Measurements from ENCODE around the gene HMG20B.

The HMG20B gene

GRCh38 chr19:3585301-3586126, 12.8 kb downstream of the HMG20B start, which contains the start of gene GIPC3:
TSS of gene GIPC3 (plus strand) at chr19:3585478. CDS start at chr19:3585598, 120 bp downstream.
- DNase-seq = no peak

GRCh38 chr19:3586127-3586626, 13.4 kb downstream of the HMG20B start:
- DNase-seq = no peak

GRCh38 chr19:3586707-3587346, 14.1 kb downstream of the HMG20B start:
- DNase-seq = no peak

- DNase-seq = no peak
These were observed 16.7 kb downstream of the HMG20B start for GRCh38 chr19:3589439-3589838.

GRCh38 chr19:3589949-3590348, 17.2 kb downstream of the HMG20B start:
- no peak for DNase-seq

GRCh38 chr19:3590991-3591659, 18.4 kb downstream of the HMG20B start:
- no peak for DNase-seq

- DNase-seq = no peak
These were observed 19.3 kb downstream of the HMG20B start for GRCh38 chr19:3591876-3592613.

- DNase-seq = no peak
These were observed 20.4 kb downstream of the HMG20B start for GRCh38 chr19:3593156-3593555.

- no peak for DNase-seq
These were observed 22.8 kb downstream of the HMG20B start for GRCh38 chr19:3595521-3596061.

- no peak for DNase-seq
These were observed 27.0 kb downstream of the HMG20B start for GRCh38 chr19:3599776-3600187.

GRCh38 chr19:3601021-3601420, 28.3 kb downstream of the HMG20B start:
- no peak for DNase-seq

GRCh38 chr19:3603121-3603811, 30.5 kb downstream of the HMG20B start:
- DNase-seq = no peak

GRCh38 chr19:3604227-3604986, 31.7 kb downstream of the HMG20B start:
- DNase-seq = no peak

- DNase-seq = no peak
These were observed 32.2 kb downstream of the HMG20B start for GRCh38 chr19:3604987-3605343.

- no peak for DNase-seq
These were observed 32.6 kb downstream of the HMG20B start for GRCh38 chr19:3605361-3605760.

GRCh38 chr19:3605770-3606169, 33.0 kb downstream of the HMG20B start:
- DNase-seq = no peak

- no peak for DNase-seq
These were observed 33.5 kb downstream of the HMG20B start for GRCh38 chr19:3606174-3606689.

- no peak for DNase-seq
These were observed 34.0 kb downstream of the HMG20B start, which contains the start of gene TBXA2R for GRCh38 chr19:3606690-3607289. TSS of gene TBXA2R (minus strand) at chr19:3606875. CDS start at chr19:3600634, 6,241 bp downstream.

GRCh38 chr19:3607303-3608078, 34.7 kb downstream of the HMG20B start:
- DNase-seq = no peak
